Neural progenitor cell (in vitro differentiated cells): ENCODE measurements around the gene TSPEAR. TPM values are rescaled to one million over a fixed set of nuclear protein-coding genes. Genes with fewer than 3 reads are reported as not detected.

ENCODE experiments used
- DNase-seq: peaks from one replicate; pipeline ENCODE4 v3.0.0-alpha.2; 2016; ENCODE audit warnings: low spot score
- H2AFZ ChIP-seq: fragments of 200-600 bp; sonication (generic); replicated peaks from 2 replicates; pipeline ENCODE4 v1.6.1; 2016; ENCODE audit warnings: antibody characterized with exemption
- H3F3A ChIP-seq: fragments of 200-600 bp; sonication (generic); 2 replicates; pipeline ENCODE4 v1.6.1; 2016; ENCODE audit warnings: antibody characterized with exemption, low read depth
- H3K27ac ChIP-seq: fragments of 200-600 bp; sonication (generic); 2 replicates; pipeline ENCODE4 v1.5.1; 2016; ENCODE audit warnings: mild to moderate bottlenecking
- H3K27me3 ChIP-seq: fragments of 200-600 bp; sonication (generic); 2 replicates; pipeline ENCODE4 v1.6.1; 2016; ENCODE audit warnings: mild to moderate bottlenecking, moderate library complexity
- H3K36me3 ChIP-seq: fragments of 200-600 bp; sonication (generic); 2 replicates; pipeline ENCODE4 v1.5.1; 2016
- H3K4me1 ChIP-seq: fragments of 200-600 bp; sonication (generic); 2 replicates; pipeline ENCODE4 v1.6.1; 2016; ENCODE audit warnings: mixed run types
- H3K4me2 ChIP-seq: fragments of 200-600 bp; sonication (generic); 2 replicates; pipeline ENCODE4 v1.6.1; 2016
- H3K4me3 ChIP-seq: fragments of 200-600 bp; sonication (generic); 2 replicates; pipeline ENCODE4 v1.5.1; 2016
- H3K79me2 ChIP-seq: fragments of 200-600 bp; sonication (generic); 2 replicates; pipeline ENCODE4 v1.6.1; 2016; ENCODE audit warnings: low read depth
- H3K9ac ChIP-seq: fragments of 200-600 bp; sonication (generic); 2 replicates; pipeline ENCODE4 v1.6.1; 2016
- H3K9me3 ChIP-seq: fragments of 200-600 bp; sonication (generic); 2 replicates; pipeline ENCODE4 v1.5.1; 2016; ENCODE audit warnings: low read depth
- H4K20me1 ChIP-seq: fragments of 200-600 bp; sonication (generic); 2 replicates; pipeline ENCODE4 v1.6.1; 2016; ENCODE audit warnings: low read depth
- H3K27ac Mint-ChIP-seq: 3 replicates; pipeline ENCODE4 v1.8.0; 2021; ENCODE audit warnings: mixed read lengths
- H3K27me3 Mint-ChIP-seq: 2 replicates; pipeline ENCODE4 v1.8.0; 2022; ENCODE audit warnings: low read depth, mild to moderate bottlenecking, inconsistent platforms, moderate library complexity, mixed read lengths; ENCODE audit not compliant: insufficient read depth
- H3K36me3 Mint-ChIP-seq: 3 replicates; pipeline ENCODE4 v1.8.0; 2021; ENCODE audit warnings: mixed read lengths
- H3K4me1 Mint-ChIP-seq: 3 replicates; pipeline ENCODE4 v1.8.0; 2021; ENCODE audit warnings: mixed read lengths
- H3K4me3 Mint-ChIP-seq: 3 replicates; pipeline ENCODE4 v1.8.0; 2021; ENCODE audit warnings: mild to moderate bottlenecking, moderate library complexity, mixed read lengths
- H3K9me3 Mint-ChIP-seq: 3 replicates; pipeline ENCODE4 v1.8.0; 2020; ENCODE audit warnings: mixed read lengths
- CTCF ChIP-seq: fragments of 200-600 bp; sonication (generic); IDR thresholded peaks from 2 replicates; pipeline ENCODE4 v1.5.1; 2017; ENCODE audit warnings: antibody characterized with exemption, mild to moderate bottlenecking
- EZH2 ChIP-seq: fragments of 200-600 bp; sonication (generic); IDR thresholded peaks from 2 replicates; pipeline ENCODE4 v1.6.1; 2017; ENCODE audit warnings: antibody characterized with exemption, mild to moderate bottlenecking, moderate library complexity
- EZH2phosphoT487 ChIP-seq: fragments of 200-600 bp; sonication (generic); IDR thresholded peaks from 2 replicates; pipeline ENCODE4 v1.6.1; 2017; ENCODE audit warnings: antibody characterized with exemption
- total RNA-seq: library from RNA; depleted of rRNA; stranded (reverse); fragments of >200 nt; gene quantifications from 2 replicates; pipeline ENCODE4 v1.2.3, GENCODE V29; 2015; ENCODE audit warnings: low replicate concordance

Gene TSPEAR
- total RNA-seq, 1 donor from 2014 or later: not detected

GRCh38 chr21:44729336-44730027 is 18.1 kb upstream of the TSPEAR start:
- no peak overlapping the region for H3K4me3 Mint-ChIP-seq
- no peak overlapping the region for H3K27ac ChIP-seq

GRCh38 chr21:44728716-44729115 is 17.3 kb upstream of the TSPEAR start:
- Histone ChIP-seq H3K9ac (no peak overlapping the region), H3K27ac (no peak overlapping the region), H3K4me1 (no peaks in the 10 kb centered on the region), H3K36me3 (no peaks in the 10 kb centered on the region), H2AFZ (no peak overlapping the region), H3K79me2 (no peaks in the 10 kb centered on the region), H3K4me2 (no peak overlapping the region), H3K27me3 (peaks cover 7% of the 10 kb centered on the region), H4K20me1 (no peaks in the 10 kb centered on the region), H3K9me3 (no peaks in the 10 kb centered on the region), H3K4me3 (no peak overlapping the region), H3F3A (no peaks in the 10 kb centered on the region)
- TF ChIP-seq EZH2phosphoT487 (no peak), CTCF (no peak), EZH2 (no peak)
- H3K4me3 Mint-ChIP-seq: no peak overlapping the region
- DNase-seq: no peak
- peaks cover 15% of the 10 kb centered on the region for H3K9me3 Mint-ChIP-seq
- peaks cover 7% of the 10 kb centered on the region for H3K4me1 Mint-ChIP-seq
- H3K27ac Mint-ChIP-seq: no peak overlapping the region
- H3K36me3 Mint-ChIP-seq: peaks cover 1% of the 10 kb centered on the region
- H3K27me3 Mint-ChIP-seq: peaks cover 5% of the 10 kb centered on the region

More at GRCh38 chr21:44729336-44730027, 18.1 kb upstream of the TSPEAR start:
- Histone ChIP-seq H3K27me3 (no peaks in the 10 kb centered on the region), H3K9ac (no peak overlapping the region), H3K36me3 (no peaks in the 10 kb centered on the region), H3K4me2 (no peak overlapping the region), H3F3A (no peaks in the 10 kb centered on the region), H4K20me1 (no peaks in the 10 kb centered on the region), H2AFZ (no peak overlapping the region), H3K4me1 (no peaks in the 10 kb centered on the region), H3K9me3 (no peaks in the 10 kb centered on the region), H3K79me2 (no peaks in the 10 kb centered on the region), H3K4me3 (no peak overlapping the region)
- peaks cover 5% of the 10 kb centered on the region for H3K27me3 Mint-ChIP-seq
- H3K36me3 Mint-ChIP-seq: no peaks in the 10 kb centered on the region
- peaks cover 3% of the 10 kb centered on the region for H3K4me1 Mint-ChIP-seq
- H3K9me3 Mint-ChIP-seq: peaks cover 11% of the 10 kb centered on the region
- TF ChIP-seq CTCF (no peak), EZH2phosphoT487 (no peak), EZH2 (no peak)
- H3K27ac Mint-ChIP-seq: no peak overlapping the region
- DNase-seq: no peak

- Histone ChIP-seq H2AFZ (no peak overlapping the region), H3K4me2 (no peak overlapping the region), H4K20me1 (no peaks in the 10 kb centered on the region), H3K27me3 (peaks cover 17% of the 10 kb centered on the region), H3K27ac (no peak overlapping the region), H3K9me3 (no peaks in the 10 kb centered on the region), H3F3A (peaks cover 8% of the 10 kb centered on the region), H3K79me2 (no peaks in the 10 kb centered on the region), H3K36me3 (no peaks in the 10 kb centered on the region), H3K4me1 (peaks cover 5% of the 10 kb centered on the region), H3K9ac (no peak overlapping the region), H3K4me3 (no peak overlapping the region)
- Mint-ChIP-seq H3K4me1 (peaks cover 13% of the 10 kb centered on the region), H3K27ac (no peak overlapping the region), H3K4me3 (no peak overlapping the region), H3K27me3 (peaks cover 11% of the 10 kb centered on the region), H3K9me3 (peaks cover 15% of the 10 kb centered on the region), H3K36me3 (peaks cover 1% of the 10 kb centered on the region)
- TF ChIP-seq EZH2phosphoT487: no peak
- TF ChIP-seq CTCF: no peak
- TF ChIP-seq EZH2: no peak
- no peak for DNase-seq
Measured at GRCh38 chr21:44727757-44728156, 16.4 kb upstream of the TSPEAR start.
